GM23338 (cell line): ENCODE data around the gene FCHSD2.

ENCODE experiments used
- CREB1 ChIP-seq: fragments of 250-450 bp; sonication (Bioruptor Pico); IDR thresholded peaks from 2 replicates; pipeline ENCODE4 v1.5.0; 2020; ENCODE audit warnings: low read depth, mild to moderate bottlenecking, moderate library complexity
- EZH2 ChIP-seq: fragments of 200-600 bp; sonication (generic); IDR thresholded peaks from one replicate; pipeline ENCODE4 v1.8.0; 2017; ENCODE audit warnings: antibody characterized with exemption, mild to moderate bottlenecking, low read depth; ENCODE audit not compliant: unreplicated experiment
- EZH2phosphoT487 ChIP-seq: fragments of 200-600 bp; sonication (generic); IDR thresholded peaks from one replicate; pipeline ENCODE4 v1.8.1; 2018; ENCODE audit warnings: antibody characterized with exemption; ENCODE audit not compliant: unreplicated experiment
- JUNB ChIP-seq: IDR thresholded peaks from one replicate; pipeline ENCODE4 v1.6.1; 2016; ENCODE audit warnings: antibody characterized with exemption; ENCODE audit not compliant: unreplicated experiment
- POLR2AphosphoS5 ChIP-seq: IDR thresholded peaks from 2 replicates; pipeline ENCODE4 v1.6.1; 2016; ENCODE audit warnings: antibody characterized with exemption, low read depth
- STAT1 ChIP-seq: IDR thresholded peaks from one replicate; pipeline ENCODE4 v1.6.1; 2016; ENCODE audit warnings: antibody characterized with exemption; ENCODE audit not compliant: unreplicated experiment
- ZNF331 ChIP-seq: fragments of 250-450 bp; sonication (Bioruptor Pico); IDR thresholded peaks from 2 replicates; pipeline ENCODE4 v1.5.0; 2020; ENCODE audit warnings: low read depth, mild to moderate bottlenecking, moderate library complexity
- TF ChIP-seq, protein P1 (sequence below), 2 experiments: fragments of 200-600 bp in 1 of 2; sonication (generic) in 1 of 2; conservative IDR thresholded peaks; 2 replicates each; pipeline versions ENCODE4 v1.5.1 to v1.6.1; 2016 to 2017; ENCODE audit warnings: antibody characterized with exemption in 2 of 2, low read depth in 2 of 2, mild to moderate bottlenecking in 2 of 2, moderate library complexity in 1 of 2
- TF ChIP-seq, protein P2 (sequence below): IDR thresholded peaks from one replicate; pipeline ENCODE4 v1.6.1; 2018; ENCODE audit warnings: antibody characterized with exemption; ENCODE audit not compliant: unreplicated experiment

DNA sequence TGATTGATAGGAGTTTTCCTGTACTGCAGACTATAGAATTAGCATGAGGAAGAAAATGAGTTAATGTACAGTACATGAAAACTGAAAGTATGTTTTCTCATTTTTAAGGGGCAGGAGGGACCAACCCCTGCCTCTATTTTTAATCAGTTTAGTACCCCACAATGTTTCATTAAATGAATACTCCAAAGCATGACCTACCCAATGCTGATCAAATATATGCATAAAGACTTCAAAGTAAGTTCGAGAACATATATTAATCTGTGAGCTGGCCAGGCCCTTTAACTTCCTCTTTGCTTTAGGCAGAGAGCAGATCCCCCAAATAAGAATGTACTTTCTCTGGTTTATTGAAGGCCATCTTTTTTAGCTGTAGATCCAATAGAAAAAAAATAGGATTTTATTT is 161.0 kb downstream of the FCHSD2 start:
- TF ChIP-seq, protein P1, sequence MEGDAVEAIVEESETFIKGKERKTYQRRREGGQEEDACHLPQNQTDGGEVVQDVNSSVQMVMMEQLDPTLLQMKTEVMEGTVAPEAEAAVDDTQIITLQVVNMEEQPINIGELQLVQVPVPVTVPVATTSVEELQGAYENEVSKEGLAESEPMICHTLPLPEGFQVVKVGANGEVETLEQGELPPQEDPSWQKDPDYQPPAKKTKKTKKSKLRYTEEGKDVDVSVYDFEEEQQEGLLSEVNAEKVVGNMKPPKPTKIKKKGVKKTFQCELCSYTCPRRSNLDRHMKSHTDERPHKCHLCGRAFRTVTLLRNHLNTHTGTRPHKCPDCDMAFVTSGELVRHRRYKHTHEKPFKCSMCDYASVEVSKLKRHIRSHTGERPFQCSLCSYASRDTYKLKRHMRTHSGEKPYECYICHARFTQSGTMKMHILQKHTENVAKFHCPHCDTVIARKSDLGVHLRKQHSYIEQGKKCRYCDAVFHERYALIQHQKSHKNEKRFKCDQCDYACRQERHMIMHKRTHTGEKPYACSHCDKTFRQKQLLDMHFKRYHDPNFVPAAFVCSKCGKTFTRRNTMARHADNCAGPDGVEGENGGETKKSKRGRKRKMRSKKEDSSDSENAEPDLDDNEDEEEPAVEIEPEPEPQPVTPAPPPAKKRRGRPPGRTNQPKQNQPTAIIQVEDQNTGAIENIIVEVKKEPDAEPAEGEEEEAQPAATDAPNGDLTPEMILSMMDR (conservative IDR thresholded peaks at IDR 0.05; ENCODE audit: low read depth in 2 of 2), result no peak
- TF ChIP-seq CREB1 (CRISPR knock-in tag), result no peak
- TF ChIP-seq, protein P2, sequence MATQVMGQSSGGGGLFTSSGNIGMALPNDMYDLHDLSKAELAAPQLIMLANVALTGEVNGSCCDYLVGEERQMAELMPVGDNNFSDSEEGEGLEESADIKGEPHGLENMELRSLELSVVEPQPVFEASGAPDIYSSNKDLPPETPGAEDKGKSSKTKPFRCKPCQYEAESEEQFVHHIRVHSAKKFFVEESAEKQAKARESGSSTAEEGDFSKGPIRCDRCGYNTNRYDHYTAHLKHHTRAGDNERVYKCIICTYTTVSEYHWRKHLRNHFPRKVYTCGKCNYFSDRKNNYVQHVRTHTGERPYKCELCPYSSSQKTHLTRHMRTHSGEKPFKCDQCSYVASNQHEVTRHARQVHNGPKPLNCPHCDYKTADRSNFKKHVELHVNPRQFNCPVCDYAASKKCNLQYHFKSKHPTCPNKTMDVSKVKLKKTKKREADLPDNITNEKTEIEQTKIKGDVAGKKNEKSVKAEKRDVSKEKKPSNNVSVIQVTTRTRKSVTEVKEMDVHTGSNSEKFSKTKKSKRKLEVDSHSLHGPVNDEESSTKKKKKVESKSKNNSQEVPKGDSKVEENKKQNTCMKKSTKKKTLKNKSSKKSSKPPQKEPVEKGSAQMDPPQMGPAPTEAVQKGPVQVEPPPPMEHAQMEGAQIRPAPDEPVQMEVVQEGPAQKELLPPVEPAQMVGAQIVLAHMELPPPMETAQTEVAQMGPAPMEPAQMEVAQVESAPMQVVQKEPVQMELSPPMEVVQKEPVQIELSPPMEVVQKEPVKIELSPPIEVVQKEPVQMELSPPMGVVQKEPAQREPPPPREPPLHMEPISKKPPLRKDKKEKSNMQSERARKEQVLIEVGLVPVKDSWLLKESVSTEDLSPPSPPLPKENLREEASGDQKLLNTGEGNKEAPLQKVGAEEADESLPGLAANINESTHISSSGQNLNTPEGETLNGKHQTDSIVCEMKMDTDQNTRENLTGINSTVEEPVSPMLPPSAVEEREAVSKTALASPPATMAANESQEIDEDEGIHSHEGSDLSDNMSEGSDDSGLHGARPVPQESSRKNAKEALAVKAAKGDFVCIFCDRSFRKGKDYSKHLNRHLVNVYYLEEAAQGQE, result no peak
- TF ChIP-seq POLR2AphosphoS5, result no peak
- TF ChIP-seq EZH2, result no peak
- no peak for TF ChIP-seq EZH2phosphoT487
- TF ChIP-seq STAT1, result no peak
- no peak for TF ChIP-seq JUNB
- TF ChIP-seq ZNF331 (CRISPR knock-in tag), result no peak
